Osteoblast (primary cell): ENCODE measurements around the gene SOX10. TPM values are rescaled to one million over a fixed set of nuclear protein-coding genes. Genes with fewer than 3 reads are reported as not detected.

Source experiments
- DNase-seq: peaks from one replicate; pipeline ENCODE4 v3.0.0; 2011; ENCODE audit warnings: low spot score, mixed read lengths; ENCODE audit not compliant: insufficient read length; ENCODE audit errors: missing footprints
- H2AFZ ChIP-seq: 2 replicates; pipeline ENCODE4 v1.6.0; 2011; ENCODE audit warnings: mild to moderate bottlenecking, low read length
- H3K27ac ChIP-seq: 2 replicates; pipeline ENCODE4 v1.5.1; 2011; ENCODE audit warnings: mild to moderate bottlenecking, low read depth, low read length, moderate library complexity
- H3K27me3 ChIP-seq: 2 replicates; pipeline ENCODE4 v1.6.0; 2012; ENCODE audit warnings: mild to moderate bottlenecking, control low read depth, inconsistent platforms, low read length, moderate library complexity; ENCODE audit not compliant: insufficient read depth
- H3K36me3 ChIP-seq: 2 replicates; pipeline ENCODE4 v1.5.1; 2011; ENCODE audit warnings: mild to moderate bottlenecking, low read length, control low read depth, moderate library complexity; ENCODE audit not compliant: insufficient read depth
- H3K4me1 ChIP-seq: 2 replicates; pipeline ENCODE4 v1.5.1; 2011; ENCODE audit warnings: mild to moderate bottlenecking, low read length, control low read depth, moderate library complexity; ENCODE audit not compliant: insufficient read depth
- H3K4me2 ChIP-seq: 2 replicates; pipeline ENCODE4 v1.6.0; 2011; ENCODE audit warnings: mild to moderate bottlenecking, low read length; ENCODE audit not compliant: insufficient read depth
- H3K4me3 ChIP-seq: fragments of 200-600 bp; sonication (generic); 3 replicates; pipeline ENCODE4 v1.5.1; 2012; ENCODE audit warnings: mild to moderate bottlenecking, low read length, inconsistent platforms; ENCODE audit not compliant: insufficient read depth
- H3K79me2 ChIP-seq: 2 replicates; pipeline ENCODE4 v1.6.0; 2012; ENCODE audit warnings: mild to moderate bottlenecking, low read length, control low read depth, inconsistent platforms; ENCODE audit not compliant: insufficient read depth
- H3K9me3 ChIP-seq: 2 replicates; pipeline ENCODE4 v1.5.1; 2011; ENCODE audit warnings: low read depth, low read length, control low read depth
- H4K20me1 ChIP-seq: 2 replicates; pipeline ENCODE4 v1.6.0; 2012; ENCODE audit warnings: mild to moderate bottlenecking, low read length, control low read depth; ENCODE audit not compliant: insufficient read depth
- CTCF ChIP-seq: IDR thresholded peaks from 2 replicates; pipeline ENCODE4 v1.5.1; 2011; ENCODE audit warnings: mild to moderate bottlenecking, low read depth, low read length, moderate library complexity; ENCODE audit errors: extremely low read depth
- total RNA-seq: library from RNA; depleted of rRNA; stranded (reverse); fragments of >200 nt; gene quantifications from 2 replicates; pipeline ENCODE4 v1.2.3, GENCODE V29; 2012

Gene SOX10
- total RNA-seq, 1 donor, result not detected

GRCh38 chr22:37985050-37985585, 763 bp upstream of the SOX10 start:
- Histone ChIP-seq H3K79me2 (no peaks in the 10 kb centered on the region), H2AFZ (no peak overlapping the region), H3K4me1 (no peaks in the 10 kb centered on the region), H4K20me1 (peaks cover 5% of the 10 kb centered on the region), H3K27ac (no peak overlapping the region), H3K4me2 (no peak overlapping the region), H3K36me3 (no peaks in the 10 kb centered on the region), H3K9me3 (no peaks in the 10 kb centered on the region), H3K4me3 (no peak overlapping the region), H3K27me3 (no peaks in the 10 kb centered on the region)
- TF ChIP-seq CTCF, result no peak
- peak; percentile 84 for DNase-seq

GRCh38 chr22:37982938-37983859, 1.2 kb downstream of the SOX10 start:
- H4K20me1 ChIP-seq, result peaks cover 5% of the 10 kb centered on the region
- H3K4me2 ChIP-seq, result no peak overlapping the region
- no peaks in the 10 kb centered on the region for H3K79me2 ChIP-seq
- H3K9me3 ChIP-seq, result no peaks in the 10 kb centered on the region
- no peaks in the 10 kb centered on the region for H3K4me1 ChIP-seq
- H3K36me3 ChIP-seq, result no peaks in the 10 kb centered on the region
- no peak overlapping the region for H3K27ac ChIP-seq
- peak; percentile 81 for DNase-seq
- no peak for TF ChIP-seq CTCF
- H3K4me3 ChIP-seq, result no peak overlapping the region
- H3K27me3 ChIP-seq, result no peaks in the 10 kb centered on the region
- no peak overlapping the region for H2AFZ ChIP-seq

DNA sequence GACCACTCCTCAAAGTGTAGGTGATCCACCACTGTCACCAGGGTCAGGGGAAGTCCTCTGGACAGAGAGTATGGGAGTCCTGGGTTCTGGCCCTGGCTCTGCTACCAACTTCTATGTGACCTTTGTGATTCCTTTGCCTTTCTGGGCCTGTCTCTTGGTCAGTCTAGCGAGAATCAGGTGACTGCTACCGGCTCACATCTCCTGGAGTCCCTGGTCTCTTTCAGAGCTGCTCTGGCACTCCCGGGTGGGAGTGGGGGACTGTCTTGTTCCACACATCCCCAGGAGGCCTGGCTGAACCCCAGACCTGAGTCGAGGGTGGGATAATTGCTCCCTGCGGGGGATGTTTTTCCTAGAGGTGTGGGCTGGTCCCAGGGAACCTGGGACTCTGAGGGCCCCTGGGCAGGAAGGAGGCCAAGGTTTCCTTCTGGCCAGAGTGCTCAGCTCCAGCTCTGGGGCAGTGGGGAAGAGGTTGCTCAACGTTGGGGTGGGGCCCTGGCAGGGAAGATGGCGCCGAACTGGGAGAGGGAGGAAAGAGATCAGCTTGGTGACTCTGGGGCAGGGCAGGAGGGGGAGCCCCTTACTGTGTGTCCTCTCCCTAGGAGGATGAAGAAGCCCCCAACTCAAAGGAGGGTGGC, 2.1 kb downstream of the SOX10 start:
- DNase-seq, result peak; percentile 90
- Histone ChIP-seq H2AFZ (no peak overlapping the region), H3K27me3 (no peaks in the 10 kb centered on the region), H3K4me3 (no peak overlapping the region), H3K4me1 (no peaks in the 10 kb centered on the region), H3K4me2 (no peak overlapping the region), H3K36me3 (no peaks in the 10 kb centered on the region), H3K27ac (no peak overlapping the region), H4K20me1 (peaks cover 5% of the 10 kb centered on the region), H3K9me3 (no peaks in the 10 kb centered on the region), H3K79me2 (no peaks in the 10 kb centered on the region)
- TF ChIP-seq CTCF, result no peak
